Prostate gland (tissue), 2 donors: Measurements from ENCODE around the gene KLHDC4.

Source experiments
- CTCF ChIP-seq, 4 experiments: fragments of 200-600 bp in 2 of 4; fragments of 450-650 bp in 2 of 4; sonication (generic) in 2 of 4; IDR thresholded peaks; 1 replicate in 3 of 4; 2 replicates in 1 of 4; pipeline ENCODE4 v1.5.1; 2016 to 2019; ENCODE audit warnings: antibody characterized with exemption in 4 of 4, mild to moderate bottlenecking in 2 of 4, moderate library complexity in 2 of 4
- POLR2A ChIP-seq: fragments of 450-650 bp; IDR thresholded peaks from one replicate; pipeline ENCODE4 v1.6.1; 2016; ENCODE audit warnings: antibody characterized with exemption, mild to moderate bottlenecking

GRCh38 chr16:87722590-87723225, 43.1 kb downstream of the KLHDC4 start:
- TF ChIP-seq POLR2A = no peak
- TF ChIP-seq CTCF (IDR thresholded peaks at IDR 0.05) = no peak
